Ishikawa (cell line): ENCODE results near the gene NTM.

Source experiments
- CEBPB ChIP-seq: IDR thresholded peaks from 2 replicates; pipeline ENCODE4 v1.6.1; 2012
- CREB1 ChIP-seq: IDR thresholded peaks from 2 replicates; pipeline ENCODE4 v1.6.1; 2012; ENCODE audit warnings: low read depth
- EGR1 ChIP-seq: IDR thresholded peaks from 2 replicates; pipeline ENCODE4 v1.6.1; 2012
- EP300 ChIP-seq: IDR thresholded peaks from 2 replicates; pipeline ENCODE4 v1.6.1; 2012; ENCODE audit warnings: borderline replicate concordance
- FOXM1 ChIP-seq: IDR thresholded peaks from 2 replicates; pipeline ENCODE4 v1.6.1; 2012; ENCODE audit warnings: low read depth, borderline replicate concordance
- MAX ChIP-seq: IDR thresholded peaks from 2 replicates; pipeline ENCODE4 v1.6.1; 2012
- NFIC ChIP-seq: IDR thresholded peaks from 2 replicates; pipeline ENCODE4 v1.6.1; 2012
- RAD21 ChIP-seq: IDR thresholded peaks from 2 replicates; pipeline ENCODE4 v1.6.1; 2012; ENCODE audit warnings: low read depth
- REST ChIP-seq: IDR thresholded peaks from 2 replicates; pipeline ENCODE4 v1.6.1; 2012; ENCODE audit warnings: low read depth, mild to moderate bottlenecking
- TAF1 ChIP-seq: IDR thresholded peaks from 2 replicates; pipeline ENCODE4 v1.6.1; 2012; ENCODE audit warnings: low read depth, mild to moderate bottlenecking
- TCF12 ChIP-seq: IDR thresholded peaks from 2 replicates; pipeline ENCODE4 v1.6.1; 2012; ENCODE audit warnings: low read depth
- TEAD4 ChIP-seq: IDR thresholded peaks from 2 replicates; pipeline ENCODE4 v1.6.1; 2012
- USF1 ChIP-seq: IDR thresholded peaks from 2 replicates; pipeline ENCODE4 v1.6.1; 2012
- YY1 ChIP-seq: IDR thresholded peaks from 2 replicates; pipeline ENCODE4 v1.6.1; 2012; ENCODE audit warnings: low read depth
- ZBTB7A ChIP-seq: IDR thresholded peaks from 2 replicates; pipeline ENCODE4 v1.6.1; 2012; ENCODE audit warnings: low read depth

Gene NTM

GRCh38 chr11:131815590-131815989 lies 445.2 kb downstream of the NTM start:
- TF ChIP-seq REST (no peak), CEBPB (no peak), ZBTB7A (no peak), TEAD4 (no peak), EGR1 (no peak), RAD21 (no peak), EP300 (no peak), TCF12 (no peak), NFIC (no peak), YY1 (no peak), CREB1 (no peak), USF1 (no peak), FOXM1 (no peak)

GRCh38 chr11:131816051-131816450 lies 445.6 kb downstream of the NTM start:
- TF ChIP-seq TAF1, result no peak
- TF ChIP-seq TEAD4, result no peak
- no peak for TF ChIP-seq NFIC
- no peak for TF ChIP-seq EGR1
- TF ChIP-seq REST, result no peak
- TF ChIP-seq FOXM1, result no peak
- TF ChIP-seq USF1, result no peak

- no peak for TF ChIP-seq CREB1
- no peak for TF ChIP-seq CEBPB
- TF ChIP-seq TCF12, result no peak
- TF ChIP-seq MAX, result no peak
- no peak for TF ChIP-seq REST
- no peak for TF ChIP-seq NFIC
- TF ChIP-seq TAF1, result no peak
- TF ChIP-seq RAD21, result no peak
- no peak for TF ChIP-seq EP300
- no peak for TF ChIP-seq TEAD4
- no peak for TF ChIP-seq ZBTB7A
- no peak for TF ChIP-seq FOXM1
- TF ChIP-seq USF1, result no peak
- no peak for TF ChIP-seq EGR1
Measured at GRCh38 chr11:131817687-131818188, 447.3 kb downstream of the NTM start.

GRCh38 chr11:131819865-131820264 lies 449.4 kb downstream of the NTM start:
- TF ChIP-seq RAD21 (no peak), EP300 (no peak), YY1 (no peak), FOXM1 (no peak), USF1 (no peak), EGR1 (no peak), NFIC (no peak), TCF12 (no peak), TAF1 (no peak), ZBTB7A (no peak), CEBPB (no peak), TEAD4 (no peak), MAX (no peak), CREB1 (no peak), REST (no peak)
